Measurements from ENCODE around the gene RAVER1.

DNA sequence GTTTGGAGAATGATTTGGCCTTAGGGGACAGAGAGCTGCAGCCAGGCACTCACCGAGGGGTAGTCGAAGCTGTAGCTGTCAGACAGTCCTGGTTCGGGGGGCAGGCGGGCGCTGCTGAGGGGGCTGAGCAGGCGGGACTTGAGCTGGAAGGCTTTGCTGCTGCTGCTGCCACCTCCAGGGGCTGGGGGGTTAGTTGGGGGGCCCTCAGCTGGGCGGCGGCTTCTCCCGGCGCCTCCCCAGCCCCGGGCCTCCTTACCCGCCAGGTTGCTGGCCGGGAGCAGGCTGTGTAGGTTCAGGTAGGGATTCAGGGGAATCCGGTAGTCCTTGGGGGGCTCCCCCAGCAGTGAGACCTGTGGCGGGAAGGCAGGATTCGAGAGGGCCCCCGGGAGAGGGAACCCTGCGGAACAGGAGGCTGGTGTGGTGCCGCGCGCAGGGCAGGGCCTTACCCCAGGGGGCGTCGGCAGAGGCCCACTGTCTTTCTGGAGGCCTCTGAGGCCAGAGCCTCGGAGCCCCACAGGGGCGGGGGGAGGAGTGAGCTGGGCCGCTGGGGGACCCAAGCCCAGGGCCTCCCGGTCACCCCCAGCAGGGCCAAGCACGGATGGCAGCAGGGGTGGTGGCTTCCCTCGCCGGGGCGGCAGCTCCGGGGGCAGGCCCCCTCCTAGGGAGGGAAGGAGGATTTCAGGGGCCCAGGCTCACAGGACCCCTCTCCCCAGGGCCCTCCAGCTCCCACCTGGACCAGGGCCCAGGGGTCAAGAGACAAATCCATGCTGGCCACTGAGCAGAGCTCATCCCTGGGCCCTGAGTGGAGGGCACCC is 12.5 kb downstream of the RAVER1 start:
- TF ChIP-seq POLR2A (IDR thresholded peaks at IDR 0.05): no peak
- TF ChIP-seq, protein P1, sequence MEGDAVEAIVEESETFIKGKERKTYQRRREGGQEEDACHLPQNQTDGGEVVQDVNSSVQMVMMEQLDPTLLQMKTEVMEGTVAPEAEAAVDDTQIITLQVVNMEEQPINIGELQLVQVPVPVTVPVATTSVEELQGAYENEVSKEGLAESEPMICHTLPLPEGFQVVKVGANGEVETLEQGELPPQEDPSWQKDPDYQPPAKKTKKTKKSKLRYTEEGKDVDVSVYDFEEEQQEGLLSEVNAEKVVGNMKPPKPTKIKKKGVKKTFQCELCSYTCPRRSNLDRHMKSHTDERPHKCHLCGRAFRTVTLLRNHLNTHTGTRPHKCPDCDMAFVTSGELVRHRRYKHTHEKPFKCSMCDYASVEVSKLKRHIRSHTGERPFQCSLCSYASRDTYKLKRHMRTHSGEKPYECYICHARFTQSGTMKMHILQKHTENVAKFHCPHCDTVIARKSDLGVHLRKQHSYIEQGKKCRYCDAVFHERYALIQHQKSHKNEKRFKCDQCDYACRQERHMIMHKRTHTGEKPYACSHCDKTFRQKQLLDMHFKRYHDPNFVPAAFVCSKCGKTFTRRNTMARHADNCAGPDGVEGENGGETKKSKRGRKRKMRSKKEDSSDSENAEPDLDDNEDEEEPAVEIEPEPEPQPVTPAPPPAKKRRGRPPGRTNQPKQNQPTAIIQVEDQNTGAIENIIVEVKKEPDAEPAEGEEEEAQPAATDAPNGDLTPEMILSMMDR (IDR thresholded peaks at IDR 0.05): no peak
- TF ChIP-seq POLR2AphosphoS5 (IDR thresholded peaks at IDR 0.05): no peak
